H1 (cell line): ENCODE results near the gene TTC13. TPM values are rescaled to one million over a fixed set of nuclear protein-coding genes. Genes with fewer than 3 reads are reported as not detected.

Source experiments
- CTCF ChIA-PET: fragments of 300-600 bp; sonication (Branson Sonifier 250); formaldehyde crosslinking; loops from one replicate; lab custom pipeline; 2021; ENCODE audit not compliant: partially characterized antibody; lab: Charles Lee
- POLR2A ChIA-PET: fragments of 300-600 bp; sonication (Branson Sonifier 250); formaldehyde crosslinking; loops from one replicate; lab custom pipeline; 2021; ENCODE audit warnings: inconsistent platforms; ENCODE audit not compliant: partially characterized antibody; lab: Charles Lee
- DNase-seq, 2 experiments: peaks; one replicate each; pipeline versions ENCODE4 v3.0.0 to v3.0.0-alpha.2; 2010 to 2022; ENCODE audit warnings: low spot score in 2 of 2, low read depth in 1 of 2, mixed read lengths in 1 of 2
- FAIRE-seq: peaks from 2 replicates; lab custom pipeline; 2011; peaks lifted over from hg19 to GRCh38; lab: Jason Lieb, UNC
- H2AFZ ChIP-seq: 2 replicates; pipeline ENCODE4 v1.8.1; 2012; ENCODE audit warnings: low read length, inconsistent platforms
- H2AK5ac ChIP-seq: 2 replicates; pipeline ENCODE4 v1.6.1; 2013; ENCODE audit warnings: low read depth, low read length
- H2BK120ac ChIP-seq: replicated peaks from 2 replicates; pipeline ENCODE3; 2013; ENCODE audit warnings: low read depth, low read length, inconsistent platforms
- H2BK12ac ChIP-seq: 2 replicates; pipeline ENCODE4 v1.6.1; 2013; ENCODE audit warnings: low read depth, low read length
- H2BK15ac ChIP-seq: 2 replicates; pipeline ENCODE4 v1.6.1; 2013; ENCODE audit warnings: low read length
- H2BK20ac ChIP-seq: 2 replicates; pipeline ENCODE4 v1.6.1; 2013; ENCODE audit warnings: low read length
- H2BK5ac ChIP-seq: 2 replicates; pipeline ENCODE4 v1.6.1; 2013; ENCODE audit warnings: low read depth, low read length
- H3K14ac ChIP-seq: 2 replicates; pipeline ENCODE4 v1.6.1; 2013; ENCODE audit warnings: inconsistent platforms; ENCODE audit not compliant: insufficient read length
- H3K18ac ChIP-seq: 2 replicates; pipeline ENCODE4 v1.6.1; 2013; ENCODE audit warnings: low read length; ENCODE audit errors: extremely low read depth
- H3K23ac ChIP-seq: 2 replicates; pipeline ENCODE4 v1.6.1; 2013; ENCODE audit warnings: inconsistent platforms; ENCODE audit not compliant: insufficient read length
- H3K23me2 ChIP-seq: 2 replicates; pipeline ENCODE4 v1.6.1; 2013; ENCODE audit warnings: low read depth, low read length
- H3K27ac ChIP-seq: 2 replicates; pipeline ENCODE4 v1.6.1; 2011; ENCODE audit warnings: low read depth, low read length, inconsistent platforms
- H3K27me3 ChIP-seq, 4 experiments: replicated peaks in 1 of 4; 1 replicate in 1 of 4; 2 replicates in 3 of 4; pipeline versions ENCODE4 v1.6.1 to v1.8.1; 2011 to 2013; ENCODE audit warnings: low read length in 3 of 4, mild to moderate bottlenecking in 3 of 4, inconsistent platforms in 2 of 4, mixed read lengths in 2 of 4, moderate library complexity in 1 of 4; ENCODE audit not compliant: control insufficient read depth in 3 of 4, insufficient read depth in 3 of 4; ENCODE audit errors: extremely low read depth in 1 of 4
- H3K36me3 ChIP-seq, 4 experiments: 2 replicates each; pipeline versions ENCODE4 v1.6.1 to v1.8.1; 2011 to 2013; ENCODE audit warnings: mild to moderate bottlenecking in 4 of 4, low read length in 3 of 4, moderate library complexity in 2 of 4, control low read depth in 1 of 4, inconsistent platforms in 1 of 4; ENCODE audit not compliant: insufficient read depth in 4 of 4, control insufficient read depth in 2 of 4
- H3K4ac ChIP-seq: replicated peaks from 2 replicates; pipeline ENCODE3; 2013; ENCODE audit warnings: low read length, low read depth, mixed read lengths, inconsistent platforms; ENCODE audit not compliant: insufficient read length
- H3K4me1 ChIP-seq, 4 experiments: replicated peaks in 1 of 4; 1 replicate in 1 of 4; 2 replicates in 3 of 4; pipeline versions ENCODE4 v1.6.1 to v1.8.1; 2011 to 2013; ENCODE audit warnings: low read length in 3 of 4, inconsistent platforms in 2 of 4, mixed read lengths in 1 of 4; ENCODE audit not compliant: insufficient read depth in 4 of 4, control insufficient read depth in 3 of 4
- H3K4me2 ChIP-seq, 2 experiments: 2 replicates each; pipeline versions ENCODE4 v1.6.1 to v1.8.1; 2011 to 2013; ENCODE audit warnings: low read depth in 2 of 2, low read length in 2 of 2, control low read depth in 1 of 2, inconsistent platforms in 1 of 2, mild to moderate bottlenecking in 1 of 2; ENCODE audit not compliant: insufficient read depth in 1 of 2
- H3K4me3 ChIP-seq, 4 experiments: fragments of 200-600, 300-600 bp in 1 of 4; sonication (generic), shearing (Covaris generic), sonication (Bioruptor Twin) in 1 of 4; 2 replicates each; pipeline versions ENCODE4 v1.5.1 to v1.8.1; 2011 to 2016; ENCODE audit warnings: low read length in 4 of 4, low read depth in 3 of 4, control low read depth in 2 of 4, inconsistent platforms in 2 of 4, mild to moderate bottlenecking in 2 of 4, mixed read lengths in 1 of 4, moderate library complexity in 1 of 4; ENCODE audit not compliant: insufficient read depth in 2 of 4; ENCODE audit errors: extremely low read depth in 1 of 4
- H3K56ac ChIP-seq: replicated peaks from 2 replicates; pipeline ENCODE3; 2013; ENCODE audit warnings: low read depth, mild to moderate bottlenecking, mixed read lengths, low read length, inconsistent platforms; ENCODE audit not compliant: insufficient read length
- H3K79me1 ChIP-seq: 2 replicates; pipeline ENCODE4 v1.6.1; 2013; ENCODE audit warnings: low read depth, low read length, control low read depth
- H3K79me2 ChIP-seq, 2 experiments: 2 replicates each; pipeline versions ENCODE4 v1.6.1 to v1.8.1; 2012 to 2013; ENCODE audit warnings: low read length in 2 of 2, mild to moderate bottlenecking in 2 of 2, inconsistent platforms in 1 of 2; ENCODE audit not compliant: insufficient read depth in 2 of 2, control insufficient read depth in 1 of 2
- H3K9ac ChIP-seq, 4 experiments: replicated peaks in 1 of 4; 1 replicate in 1 of 4; 2 replicates in 3 of 4; pipeline versions ENCODE4 v1.6.1 to v1.8.1; 2011 to 2013; ENCODE audit warnings: low read depth in 3 of 4, low read length in 3 of 4, control low read depth in 2 of 4, mild to moderate bottlenecking in 2 of 4, moderate library complexity in 2 of 4, inconsistent platforms in 1 of 4; ENCODE audit errors: extremely low read depth in 1 of 4
- H3K9me3 ChIP-seq, 2 experiments: 2 replicates each; pipeline versions ENCODE4 v1.6.1 to v1.8.1; 2012 to 2013; ENCODE audit warnings: mild to moderate bottlenecking in 2 of 2, moderate library complexity in 2 of 2, control low read depth in 1 of 2, inconsistent platforms in 1 of 2, low read depth in 1 of 2, low read length in 1 of 2, mixed read lengths in 1 of 2; ENCODE audit not compliant: insufficient read depth in 2 of 2
- H4K20me1 ChIP-seq, 2 experiments: replicated peaks in 1 of 2; 2 replicates each; pipeline versions ENCODE3 to v1.8.1; 2011 to 2013; ENCODE audit warnings: inconsistent platforms in 2 of 2, low read length in 2 of 2, mild to moderate bottlenecking in 1 of 2; ENCODE audit not compliant: insufficient read depth in 2 of 2, control insufficient read depth in 1 of 2
- H4K5ac ChIP-seq: 2 replicates; pipeline ENCODE4 v1.6.1; 2013; ENCODE audit warnings: low read length, low read depth, mixed read lengths, inconsistent platforms; ENCODE audit not compliant: insufficient read length
- H4K8ac ChIP-seq: 2 replicates; pipeline ENCODE4 v1.8.0; 2013; ENCODE audit warnings: mild to moderate bottlenecking, moderate library complexity, low read length, inconsistent platforms; ENCODE audit not compliant: insufficient read depth; ENCODE audit errors: extremely low read depth
- H4K91ac ChIP-seq: replicated peaks from 2 replicates; pipeline ENCODE3; 2013; ENCODE audit warnings: low read length, mixed read lengths, inconsistent platforms; ENCODE audit not compliant: insufficient read length
- CTBP2 ChIP-seq: IDR thresholded peaks from 2 replicates; pipeline ENCODE4 v1.7.0; 2011; ENCODE audit warnings: borderline replicate concordance, mild to moderate bottlenecking, moderate library complexity, mixed read lengths, low read length; ENCODE audit not compliant: insufficient read depth, insufficient read length
- KDM5A ChIP-seq: fragments of 200-600 bp; IDR thresholded peaks from 2 replicates; pipeline ENCODE4 v1.7.1; 2012; ENCODE audit warnings: mild to moderate bottlenecking, low read length, inconsistent platforms, mixed read lengths
- NRF1 ChIP-seq: IDR thresholded peaks from 2 replicates; pipeline ENCODE4 v1.6.1; 2011; ENCODE audit warnings: mild to moderate bottlenecking, low read depth, low read length, improper control_type of control experiment
- POLR2AphosphoS5 ChIP-seq: IDR thresholded peaks from 2 replicates; pipeline ENCODE4 v1.6.1; 2011; ENCODE audit warnings: low read depth, low read length
- POU5F1 ChIP-seq: IDR thresholded peaks from 2 replicates; pipeline ENCODE4 v1.6.1; 2011; ENCODE audit warnings: low read depth, mild to moderate bottlenecking, low read length, moderate library complexity
- TBP ChIP-seq: IDR thresholded peaks from 2 replicates; pipeline ENCODE4 v1.6.1; 2011; ENCODE audit warnings: low read depth, low read length, improper control_type of control experiment
- polyA plus RNA-seq, 7 experiments: library from polyadenylated mRNA; depleted of rRNA in 3 of 7; stranded (reverse) in 5 of 7; unstranded in 2 of 7; fragments of >200 nt in 5 of 7; fragments of 200-250 nt in 2 of 7; gene quantifications; 1 replicate in 5 of 7; 2 replicates in 1 of 7; 4 replicates in 1 of 7; pipeline versions ENCODE4 v1.2.1 to v1.2.3, GENCODE V29; 2011 to 2013; ENCODE audit warnings: missing spikeins in 2 of 7, mixed read lengths in 2 of 7
- total RNA-seq: library from RNA; stranded (reverse); fragmentation: NEBNext Ultra II Directional; extraction: Animal tissue kit (Norgen Biotek cat#: 25700); gene quantifications from 2 replicates; pipeline ENCODE4 v1.2.1, GENCODE V29; 2021
- TF ChIP-seq, protein P1 (sequence below): IDR thresholded peaks from 2 replicates; pipeline ENCODE4 v1.6.1; 2011; ENCODE audit warnings: low read length, improper control_type of control experiment
- TF ChIP-seq, protein P2 (sequence below): IDR thresholded peaks from 2 replicates; pipeline ENCODE4 v1.6.1; 2012; ENCODE audit warnings: inconsistent platforms

The TTC13 gene
- total and polyA plus RNA-seq, 2 of the 8 experiments (the other 6 are each of a cell fraction or from before 2014, with no cell fraction given), result 3.1 to 7.1 TPM

DNA sequence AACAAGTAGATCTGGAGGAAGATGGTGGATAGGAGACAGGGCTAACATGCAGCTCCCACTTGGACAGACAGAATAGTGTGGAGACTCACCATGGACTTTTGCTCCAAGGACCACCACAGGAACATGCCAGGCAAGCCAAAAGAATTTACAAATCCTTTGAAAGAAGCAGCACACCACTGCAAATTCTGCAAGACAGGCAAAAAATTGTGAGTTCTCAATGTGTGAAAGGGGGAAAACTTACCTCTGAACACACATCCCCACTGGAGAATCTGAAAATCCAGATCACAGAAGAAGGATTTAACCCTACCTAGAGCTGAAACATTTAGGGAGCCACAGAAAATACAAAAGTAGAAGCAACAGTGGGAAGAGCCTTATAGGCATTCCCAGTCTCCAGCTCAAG, 23.2 kb upstream of the TTC13 start:
- no peak overlapping the region for H2AFZ ChIP-seq
- no peak overlapping the region for H4K5ac ChIP-seq
- peaks cover under 1 to 8% of the 10 kb centered on the region in 2 experiments; a peak in 1 of 4 replicates for H3K9me3 ChIP-seq
- H4K8ac ChIP-seq, result no peak overlapping the region
- H2BK15ac ChIP-seq, result no peak overlapping the region
- H3K4me2 ChIP-seq, result no peak overlapping the region
- no peaks in the 10 kb centered on the region for H3K4me1 ChIP-seq
- no peak overlapping the region for H3K9ac ChIP-seq
- H3K23ac ChIP-seq, result no peak overlapping the region
- no peak overlapping the region for H4K91ac ChIP-seq
- H3K79me1 ChIP-seq, result no peaks in the 10 kb centered on the region
- no peak for FAIRE-seq
- no peak overlapping the region for H3K4ac ChIP-seq
- H3K56ac ChIP-seq, result no peak overlapping the region
- no peak overlapping the region for H2BK20ac ChIP-seq
- H3K4me3 ChIP-seq, result no peak overlapping the region
- H3K27ac ChIP-seq, result no peak overlapping the region
- no peak overlapping the region for H2BK5ac ChIP-seq
- H3K27me3 ChIP-seq, result no peaks in the 10 kb centered on the region
- H2AK5ac ChIP-seq, result no peak overlapping the region
- ChIA-PET CTCF (interaction anchor here (0.8 to 1.9 kb wide), 3 partner anchors 84 to 108 kb away, joined by 3 to 6 read pairs (median 3); no protein-coding TSS in a partner anchor), POLR2A (interaction anchor here (0.6 to 0.7 kb wide), 2 partner anchors 1023 to 1376 kb away, joined by 3 read pairs; no protein-coding TSS in a partner anchor)
- H4K20me1 ChIP-seq, result peaks cover 0 to 2% of the 10 kb centered on the region in 2 experiments
- TF ChIP-seq, protein P1, sequence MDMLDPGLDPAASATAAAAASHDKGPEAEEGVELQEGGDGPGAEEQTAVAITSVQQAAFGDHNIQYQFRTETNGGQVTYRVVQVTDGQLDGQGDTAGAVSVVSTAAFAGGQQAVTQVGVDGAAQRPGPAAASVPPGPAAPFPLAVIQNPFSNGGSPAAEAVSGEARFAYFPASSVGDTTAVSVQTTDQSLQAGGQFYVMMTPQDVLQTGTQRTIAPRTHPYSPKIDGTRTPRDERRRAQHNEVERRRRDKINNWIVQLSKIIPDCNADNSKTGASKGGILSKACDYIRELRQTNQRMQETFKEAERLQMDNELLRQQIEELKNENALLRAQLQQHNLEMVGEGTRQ, result no peak
- TF ChIP-seq POLR2AphosphoS5, result no peak
- TF ChIP-seq KDM5A, result no peak
- no peak for TF ChIP-seq NRF1
- TF ChIP-seq, protein P2, sequence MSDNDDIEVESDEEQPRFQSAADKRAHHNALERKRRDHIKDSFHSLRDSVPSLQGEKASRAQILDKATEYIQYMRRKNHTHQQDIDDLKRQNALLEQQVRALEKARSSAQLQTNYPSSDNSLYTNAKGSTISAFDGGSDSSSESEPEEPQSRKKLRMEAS, result no peak
- no peak for TF ChIP-seq CTBP2
- no peak for TF ChIP-seq POU5F1
- TF ChIP-seq TBP, result no peak
- peaks cover 2% of the 10 kb centered on the region; the same call in 1 of the 2 replicates for H3K23me2 ChIP-seq
- H2BK120ac ChIP-seq, result no peak overlapping the region
- no peak overlapping the region for H3K14ac ChIP-seq
- no peak for DNase-seq
- H3K79me2 ChIP-seq, result no peaks in the 10 kb centered on the region
- H3K18ac ChIP-seq, result no peak overlapping the region
- peaks cover 2 to 18% (median 10%) of the 10 kb centered on the region in 4 experiments; a peak in 6 of 8 replicates for H3K36me3 ChIP-seq
- no peak overlapping the region for H2BK12ac ChIP-seq
